ENCODE results near the gene FYCO1.

Gene FYCO1

GRCh38 chr3:45872569-45872968, 123.1 kb downstream of the FYCO1 start:
- Histone ChIP-seq H3K4me1 (ENCODE audit: control insufficient read depth, insufficient read depth, low read length) (no peaks in the 10 kb centered on the region), H3K36me3 (ENCODE audit: control insufficient read depth, insufficient read depth, low read length, severe bottlenecking) (no peaks in the 10 kb centered on the region), H3K27me3 (replicated peaks; ENCODE audit: control insufficient read depth, insufficient read depth, low read length) (peaks cover 4% of the 10 kb centered on the region), H3K9ac (ENCODE audit: low read length) (no peak overlapping the region), H3K4me3 (ENCODE audit: low read length) (no peak overlapping the region), H3K9me3 (ENCODE audit: control insufficient read depth, low read length) (peaks cover 15% of the 10 kb centered on the region)
- no peak for DNase-seq (ENCODE audit: low read depth)

- H3K9me3 ChIP-seq (ENCODE audit: control insufficient read depth, low read length): peaks cover 15% of the 10 kb centered on the region
- no peak overlapping the region for H3K9ac ChIP-seq (ENCODE audit: low read length)
- no peak overlapping the region for H3K4me3 ChIP-seq (ENCODE audit: low read length)
- H3K4me1 ChIP-seq (ENCODE audit: control insufficient read depth, insufficient read depth, low read length): no peaks in the 10 kb centered on the region
- H3K27me3 ChIP-seq (replicated peaks; ENCODE audit: control insufficient read depth, insufficient read depth, low read length): peaks cover 4% of the 10 kb centered on the region
- H3K36me3 ChIP-seq (ENCODE audit: control insufficient read depth, insufficient read depth, low read length, severe bottlenecking): no peaks in the 10 kb centered on the region
- DNase-seq (ENCODE audit: low read depth): no peak
Observed at GRCh38 chr3:45871780-45872179, 123.8 kb downstream of the FYCO1 start.

- peaks cover 15% of the 10 kb centered on the region for H3K9me3 ChIP-seq (ENCODE audit: control insufficient read depth, low read length)
- H3K9ac ChIP-seq (ENCODE audit: low read length): no peak overlapping the region
- no peak overlapping the region for H3K4me3 ChIP-seq (ENCODE audit: low read length)
- H3K4me1 ChIP-seq (ENCODE audit: control insufficient read depth, insufficient read depth, low read length): no peaks in the 10 kb centered on the region
- H3K36me3 ChIP-seq (ENCODE audit: control insufficient read depth, insufficient read depth, low read length, severe bottlenecking): no peaks in the 10 kb centered on the region
- H3K27me3 ChIP-seq (replicated peaks; ENCODE audit: control insufficient read depth, insufficient read depth, low read length): peaks cover 4% of the 10 kb centered on the region
- DNase-seq (ENCODE audit: low read depth): no peak
Observed at GRCh38 chr3:45870099-45870498, 125.5 kb downstream of the FYCO1 start.

GRCh38 chr3:45869638-45870037, 126.0 kb downstream of the FYCO1 start:
- Histone ChIP-seq H3K4me1 (ENCODE audit: control insufficient read depth, insufficient read depth, low read length) (no peaks in the 10 kb centered on the region), H3K9ac (ENCODE audit: low read length) (no peak overlapping the region), H3K4me3 (ENCODE audit: low read length) (no peak overlapping the region), H3K36me3 (ENCODE audit: control insufficient read depth, insufficient read depth, low read length, severe bottlenecking) (no peaks in the 10 kb centered on the region), H3K27me3 (replicated peaks; ENCODE audit: control insufficient read depth, insufficient read depth, low read length) (peaks cover 4% of the 10 kb centered on the region), H3K9me3 (ENCODE audit: control insufficient read depth, low read length) (peaks cover 15% of the 10 kb centered on the region)
- no peak for DNase-seq (ENCODE audit: low read depth)

GRCh38 chr3:45868650-45869049, 127.0 kb downstream of the FYCO1 start:
- Histone ChIP-seq H3K9me3 (ENCODE audit: control insufficient read depth, low read length) (peaks cover 14% of the 10 kb centered on the region), H3K9ac (ENCODE audit: low read length) (no peak overlapping the region), H3K36me3 (ENCODE audit: control insufficient read depth, insufficient read depth, low read length, severe bottlenecking) (no peaks in the 10 kb centered on the region), H3K4me1 (ENCODE audit: control insufficient read depth, insufficient read depth, low read length) (no peaks in the 10 kb centered on the region), H3K27me3 (replicated peaks; ENCODE audit: control insufficient read depth, insufficient read depth, low read length) (peaks cover 4% of the 10 kb centered on the region), H3K4me3 (ENCODE audit: low read length) (no peak overlapping the region)
- no peak for DNase-seq (ENCODE audit: low read depth)

- no peak overlapping the region for H3K9ac ChIP-seq (ENCODE audit: low read length)
- no peaks in the 10 kb centered on the region for H3K36me3 ChIP-seq (ENCODE audit: control insufficient read depth, insufficient read depth, low read length, severe bottlenecking)
- H3K27me3 ChIP-seq (replicated peaks; ENCODE audit: control insufficient read depth, insufficient read depth, low read length): peaks cover 6% of the 10 kb centered on the region
- no peak overlapping the region for H3K4me3 ChIP-seq (ENCODE audit: low read length)
- no peaks in the 10 kb centered on the region for H3K4me1 ChIP-seq (ENCODE audit: control insufficient read depth, insufficient read depth, low read length)
- peaks cover 14% of the 10 kb centered on the region for H3K9me3 ChIP-seq (ENCODE audit: control insufficient read depth, low read length)
- no peak for DNase-seq (ENCODE audit: low read depth)
Observed at GRCh38 chr3:45868213-45868612, 127.4 kb downstream of the FYCO1 start.

Measured in adipocyte (in vitro differentiated cells).